Measurements from ENCODE around the gene FAM124A.

- TF ChIP-seq TCF7L2 (IDR thresholded peaks at IDR 0.05; ENCODE audit: borderline replicate concordance, extremely low read depth, insufficient read depth, insufficient read length) = no peak
- TF ChIP-seq POLR2A (IDR thresholded peaks at IDR 0.05; ENCODE audit: borderline replicate concordance, extremely low read depth, insufficient read depth, insufficient read length) = no peak
Measured at GRCh38 chr13:51179432-51179971, 42.7 kb upstream of the FAM124A start.
